GM12864 (cell line): ENCODE results near the gene ADARB1.

Experiments used
- DNase-seq: peaks from one replicate; pipeline ENCODE4 v3.0.0-alpha.2; 2011; ENCODE audit warnings: low read depth
- H3K4me3 ChIP-seq: 2 replicates; pipeline ENCODE4 v1.5.1; 2011; ENCODE audit warnings: mild to moderate bottlenecking, low read depth, low read length, control low read depth
- CTCF ChIP-seq: IDR thresholded peaks from 2 replicates; pipeline ENCODE4 v1.5.1; 2011; ENCODE audit warnings: low read depth, mild to moderate bottlenecking, moderate library complexity, low read length, control low read depth, inconsistent platforms; ENCODE audit errors: missing control alignments

Gene ADARB1

DNA sequence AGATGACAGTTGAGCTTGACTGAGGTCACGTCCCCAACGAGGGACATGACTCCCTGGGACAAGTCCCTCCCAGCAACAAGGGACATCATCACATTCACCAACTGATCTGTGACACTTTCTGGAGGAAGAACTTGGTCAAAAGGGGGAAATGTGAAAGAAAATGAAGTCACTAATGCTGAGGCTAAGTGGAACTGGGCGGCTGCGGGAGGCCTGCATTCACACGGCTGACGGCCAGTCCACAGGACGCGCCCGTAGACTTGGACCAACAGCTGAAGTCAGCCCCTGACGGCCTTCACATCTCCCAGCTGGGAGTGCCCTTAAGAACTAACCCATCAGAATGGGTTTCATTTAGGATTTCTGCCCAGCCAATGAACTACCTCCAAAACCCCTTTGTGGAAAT, 186.7 kb downstream of the ADARB1 start:
- no peak for DNase-seq
- no peak overlapping the region for H3K4me3 ChIP-seq
- no peak for TF ChIP-seq CTCF

GRCh38 chr21:45262041-45262581, 187.7 kb downstream of the ADARB1 start:
- TF ChIP-seq CTCF, result no peak
- no peak overlapping the region for H3K4me3 ChIP-seq
- no peak for DNase-seq

DNA sequence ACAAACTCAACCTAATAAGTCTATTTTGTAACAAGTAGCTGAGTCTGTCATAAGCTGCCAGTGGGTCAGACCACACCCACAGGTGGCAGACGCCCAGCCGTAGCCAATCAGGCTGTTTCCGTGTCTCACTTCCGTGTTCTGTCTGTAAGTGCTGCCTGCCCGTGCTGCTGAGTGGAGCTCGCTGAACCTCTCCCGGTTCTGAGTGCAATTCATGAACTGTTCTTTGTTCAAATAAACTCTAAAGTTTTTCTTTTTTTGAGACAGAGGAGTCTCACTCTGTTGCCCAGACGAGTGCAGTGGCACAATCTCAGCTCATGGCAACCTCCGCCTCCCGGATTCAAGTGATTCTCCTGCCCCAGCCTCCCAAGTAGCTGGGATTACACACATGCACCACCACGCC, 188.2 kb downstream of the ADARB1 start:
- TF ChIP-seq CTCF, result no peak

DNA sequence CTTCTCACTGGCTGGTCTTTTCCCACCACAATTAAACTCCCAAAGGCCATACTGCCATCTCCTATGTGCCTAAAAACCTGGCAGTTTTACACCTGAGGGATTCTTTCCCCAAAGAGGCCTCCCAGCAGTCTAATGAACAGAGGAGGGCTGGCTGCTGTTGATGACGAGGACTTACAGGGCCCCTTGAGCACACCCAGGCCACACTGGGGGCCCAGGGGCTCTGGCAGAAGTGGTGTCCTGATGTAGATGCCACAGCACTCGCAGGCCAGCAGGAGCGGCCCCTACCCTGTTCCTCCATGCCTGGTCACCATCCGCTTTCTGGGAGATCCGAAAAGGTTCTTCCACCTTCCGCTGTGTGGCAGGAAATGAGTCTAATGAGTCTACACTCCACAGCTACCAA, 189.2 kb downstream of the ADARB1 start:
- TF ChIP-seq CTCF, result no peak
- DNase-seq, result no peak
- no peak overlapping the region for H3K4me3 ChIP-seq

More for the DNA sequence above, 188.2 kb downstream of the ADARB1 start:
- no peak overlapping the region for H3K4me3 ChIP-seq
- DNase-seq, result no peak

GRCh38 chr21:45264146-45264911, 189.9 kb downstream of the ADARB1 start:
- no peak overlapping the region for H3K4me3 ChIP-seq
- no peak for DNase-seq
- no peak for TF ChIP-seq CTCF

DNA sequence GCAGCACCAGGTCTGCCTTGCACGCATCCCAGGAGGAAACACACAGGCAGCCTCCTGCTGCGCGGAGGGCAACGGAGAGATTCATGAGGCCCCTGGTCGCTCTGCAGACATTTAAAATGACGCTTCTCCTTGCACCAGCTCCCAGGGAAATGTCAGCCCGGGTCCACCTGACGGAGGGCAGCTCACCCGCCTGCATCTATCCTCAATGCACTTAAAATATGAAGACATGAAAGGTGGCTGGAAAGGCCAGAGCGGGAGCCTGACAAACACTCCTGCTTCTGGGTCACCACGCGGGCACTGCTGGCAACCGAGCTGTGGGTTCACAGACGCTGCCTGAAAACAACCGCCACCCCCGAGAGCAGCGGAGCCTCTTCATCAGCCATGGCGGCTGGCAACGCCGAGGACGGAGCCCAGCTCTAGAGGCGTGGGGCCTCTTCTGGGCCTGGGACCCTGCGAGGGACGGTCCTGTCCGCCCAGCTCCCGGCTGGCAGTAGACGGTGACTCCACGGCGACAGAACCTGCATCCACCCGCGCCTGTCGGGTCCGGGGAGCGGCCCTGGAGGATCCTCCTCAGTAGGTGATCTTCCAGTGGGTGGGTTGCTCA, 190.6 kb downstream of the ADARB1 start:
- no peak for DNase-seq
- TF ChIP-seq CTCF, result no peak
- no peak overlapping the region for H3K4me3 ChIP-seq
